AG20443 (cell line): Measurements from ENCODE around the gene WDR90.
A peak's percentile ranks its signal among the peaks of the same experiment; 100 is the strongest.

Experiments used
- DNase-seq: peaks from one replicate; pipeline ENCODE4 v3.0.0; 2012; ENCODE audit warnings: low spot score, mixed read lengths

WDR90 gene

DNA sequence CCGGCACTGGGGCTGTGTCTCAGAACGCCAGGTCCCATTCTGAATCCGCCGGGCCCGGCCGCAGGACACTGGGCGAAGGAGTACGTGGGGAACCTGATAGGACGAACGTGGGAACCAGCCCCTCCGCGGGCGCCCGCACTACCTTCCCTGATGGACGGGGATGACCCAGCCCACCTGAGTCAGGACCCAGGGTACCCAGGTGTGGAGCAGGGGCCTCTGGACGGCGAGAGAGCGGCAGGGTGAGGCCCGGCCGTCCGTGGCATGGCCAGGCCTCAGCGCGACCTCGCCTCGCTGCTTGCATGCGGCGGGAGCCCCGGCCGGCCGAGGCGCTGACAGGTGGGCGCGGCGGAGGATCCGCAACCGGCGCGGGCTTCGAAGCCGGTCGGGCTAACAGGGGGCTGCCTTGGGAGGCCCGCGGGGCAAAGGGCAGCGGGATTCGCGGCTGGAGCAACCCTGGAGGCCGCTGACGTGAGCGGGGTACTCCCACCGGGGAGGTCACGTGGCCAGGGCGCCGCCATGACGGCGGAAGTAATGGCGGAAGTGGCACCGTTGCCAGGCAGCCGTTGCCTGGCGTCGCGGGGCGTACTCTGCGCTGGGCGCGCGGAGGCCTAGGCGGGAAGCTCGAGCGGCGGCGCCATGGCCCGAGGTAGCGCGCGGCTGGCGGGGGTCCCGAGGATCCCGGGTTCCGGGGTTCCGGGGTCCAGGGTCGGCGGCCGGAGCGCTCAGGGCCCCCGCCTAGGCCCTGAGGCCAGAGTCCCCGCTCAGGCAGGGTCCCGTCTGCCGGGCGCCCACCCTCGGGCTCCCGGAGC, at the start of gene WDR90:
Gene WDR90, plus strand, starts transcription at position 585 of the 809 bp plus-strand sequence. Its CDS starts 52 bp downstream, at position 637.
- DNase-seq, result peak; percentile 97

DNA sequence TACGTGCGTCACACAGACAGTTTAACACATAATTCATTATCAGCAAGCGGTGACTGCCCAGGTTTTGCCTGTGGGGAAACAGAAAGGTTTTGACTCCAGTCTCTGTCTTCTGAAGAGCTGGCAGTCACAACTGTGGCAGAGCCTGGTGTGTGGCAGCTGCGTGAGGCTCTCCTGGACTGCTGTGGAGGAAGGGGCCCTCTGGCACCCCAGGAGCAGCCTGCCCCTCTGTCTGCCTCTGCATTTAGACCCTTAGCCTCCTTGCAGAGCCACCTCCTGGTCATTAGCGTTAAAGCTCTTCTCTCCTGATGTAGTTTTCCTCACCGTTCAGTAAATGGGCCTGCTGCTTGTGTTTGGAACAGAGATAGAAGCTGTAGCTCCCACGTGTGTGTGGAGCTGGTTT, 48.4 kb upstream of the WDR90 start:
- no peak for DNase-seq

DNA sequence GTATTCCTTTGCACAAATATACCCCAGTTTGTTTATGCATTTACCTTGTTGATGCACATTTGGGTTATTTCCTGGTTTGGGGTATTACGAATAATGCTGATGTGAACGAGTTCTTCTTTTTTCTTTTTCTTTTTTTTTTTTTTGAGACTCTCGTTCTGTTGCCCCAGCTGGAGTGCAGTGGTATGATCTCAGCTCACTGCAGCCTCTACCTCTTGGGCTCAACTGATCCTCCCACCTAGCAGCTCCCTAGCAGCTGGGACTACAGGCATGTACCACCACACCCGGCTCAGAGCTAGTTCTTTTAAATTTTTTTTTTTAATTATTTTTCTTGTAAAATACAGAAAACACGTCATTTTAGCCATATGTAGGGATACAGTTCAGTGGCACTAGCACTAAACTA, 45.2 kb upstream of the WDR90 start:
- DNase-seq, result no peak

DNA sequence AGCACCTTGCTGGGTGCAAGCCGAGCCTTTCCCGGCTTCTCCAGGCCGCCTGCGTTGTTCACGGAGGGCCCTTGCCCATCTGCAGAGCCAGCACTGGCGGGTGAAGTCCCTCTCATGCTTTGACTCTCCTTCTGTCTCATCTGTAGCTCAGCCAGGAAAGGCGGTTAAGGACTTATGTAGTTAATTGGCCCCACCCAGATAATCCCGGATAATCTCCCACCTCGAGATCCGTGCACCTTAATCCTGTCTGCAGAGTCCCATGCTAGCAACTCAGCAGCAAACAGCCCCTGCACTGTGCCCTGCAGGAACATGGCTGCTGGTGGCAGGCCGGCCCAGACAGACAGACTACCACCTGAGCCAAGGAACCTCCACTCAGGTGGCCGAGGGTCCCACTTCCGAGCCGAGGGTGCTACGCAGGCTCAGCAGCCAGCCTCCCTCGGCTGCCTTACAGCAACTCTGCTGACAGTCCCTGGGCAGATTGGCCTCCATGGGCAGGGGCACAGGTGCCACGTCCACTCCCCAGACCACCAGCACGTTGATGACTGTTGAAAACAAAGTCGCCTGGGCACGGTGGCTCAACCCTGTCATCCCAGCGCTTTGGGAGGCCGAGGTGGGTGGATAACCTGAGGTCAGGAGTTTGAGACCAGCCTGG, 42.4 kb upstream of the WDR90 start:
- no peak for DNase-seq

DNA sequence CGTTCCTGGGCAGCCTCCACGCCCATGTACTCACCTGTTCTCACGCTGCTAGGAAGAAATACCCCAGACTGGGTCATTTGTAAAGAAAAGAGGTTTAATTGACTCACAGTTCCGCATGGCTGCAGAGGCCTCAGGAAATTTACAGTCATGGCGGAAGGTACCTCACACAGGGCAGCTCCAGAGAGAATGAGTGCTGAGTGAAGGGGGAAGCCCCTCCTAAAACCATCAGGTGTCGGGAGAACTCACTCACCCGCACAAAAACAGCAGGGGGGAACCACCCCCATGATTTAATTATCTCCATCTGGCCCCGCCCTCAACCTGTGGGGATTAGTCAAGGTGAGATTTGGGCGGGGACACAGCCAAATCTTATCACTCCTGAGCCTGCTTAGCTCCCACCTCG, 41.1 kb upstream of the WDR90 start:
- DNase-seq, result no peak

DNA sequence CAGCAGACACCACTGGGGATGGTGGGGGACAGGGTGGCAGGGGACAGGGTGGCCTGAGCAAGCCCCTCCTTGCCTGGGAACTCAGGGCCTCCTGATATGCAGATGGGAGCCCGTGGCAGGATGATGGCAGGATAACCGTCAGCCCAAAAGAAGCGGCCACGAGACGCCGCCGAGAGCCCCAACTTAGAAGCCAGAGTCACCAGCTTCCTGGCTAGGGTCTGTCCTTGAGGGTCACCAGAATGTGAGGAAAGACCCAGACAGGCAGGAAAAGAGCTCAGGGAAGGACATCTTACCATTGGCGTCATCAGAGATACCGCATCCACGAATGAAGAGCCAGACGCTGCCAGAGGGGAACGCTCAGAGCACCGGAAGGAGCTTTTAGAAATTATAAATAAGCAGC, 39.8 kb upstream of the WDR90 start:
- DNase-seq, result no peak

DNA sequence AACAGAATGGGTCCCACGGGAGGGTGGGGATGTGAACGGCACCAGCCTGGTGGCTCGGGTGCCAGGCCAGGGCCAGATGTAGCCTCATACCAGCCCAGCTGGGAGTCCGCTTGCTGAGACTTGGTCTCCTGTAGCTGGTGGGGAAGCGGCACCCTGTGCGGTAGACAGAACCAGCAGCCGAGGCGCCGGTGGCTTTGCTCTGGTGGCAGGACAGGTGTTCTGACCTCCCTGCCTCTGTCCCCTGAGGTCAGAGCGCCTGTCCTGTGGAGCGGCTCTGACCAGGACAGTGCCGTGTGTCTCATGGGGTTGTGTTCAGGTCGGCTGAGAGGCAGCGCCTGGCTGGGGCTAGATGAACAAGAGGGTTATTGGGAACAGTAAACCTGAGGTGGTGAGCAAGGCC, 39.2 kb upstream of the WDR90 start:
- no peak for DNase-seq

DNA sequence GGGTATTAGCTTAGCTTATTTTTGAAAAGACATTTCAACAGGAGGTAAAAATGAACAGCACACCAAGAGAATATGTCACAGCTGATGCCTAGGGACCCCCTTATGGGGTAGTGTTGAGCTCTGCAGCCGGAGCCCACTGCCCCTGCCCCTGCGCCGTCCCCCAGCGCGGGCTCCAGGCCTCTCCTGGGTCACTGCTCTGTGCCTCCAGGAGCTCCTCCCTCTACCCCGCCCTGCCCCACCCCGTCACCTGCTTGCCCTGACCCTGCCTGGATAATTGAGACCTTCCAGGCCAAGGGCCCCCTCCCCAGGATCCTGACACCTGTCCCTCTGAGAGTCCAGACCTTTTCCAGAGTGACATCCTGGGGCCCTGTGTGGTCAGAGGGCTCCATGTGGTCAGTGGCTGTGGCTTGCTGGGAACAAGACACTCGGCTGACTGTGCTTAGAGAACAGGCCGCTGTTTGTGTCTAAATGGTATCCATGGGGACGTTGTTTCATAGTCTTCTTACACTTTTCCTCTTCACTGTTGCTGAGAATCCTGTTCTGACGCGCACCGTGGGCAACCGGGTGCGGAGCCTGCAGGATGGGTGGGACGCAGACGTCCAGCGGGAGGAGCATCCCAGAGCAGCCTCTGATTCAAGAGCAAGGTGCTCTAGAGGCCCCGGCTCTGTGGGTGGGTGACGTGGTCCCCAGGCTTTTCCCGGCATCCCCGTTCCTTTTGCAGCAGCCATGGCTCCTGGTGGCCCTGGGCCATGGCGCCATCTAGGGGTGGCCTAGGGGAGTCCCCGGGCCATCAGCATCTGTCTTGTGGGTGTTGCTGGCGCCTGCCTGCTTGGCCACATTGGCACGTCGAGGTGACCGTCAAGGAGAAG, 38.4 kb upstream of the WDR90 start:
- DNase-seq, result peak; percentile 68

DNA sequence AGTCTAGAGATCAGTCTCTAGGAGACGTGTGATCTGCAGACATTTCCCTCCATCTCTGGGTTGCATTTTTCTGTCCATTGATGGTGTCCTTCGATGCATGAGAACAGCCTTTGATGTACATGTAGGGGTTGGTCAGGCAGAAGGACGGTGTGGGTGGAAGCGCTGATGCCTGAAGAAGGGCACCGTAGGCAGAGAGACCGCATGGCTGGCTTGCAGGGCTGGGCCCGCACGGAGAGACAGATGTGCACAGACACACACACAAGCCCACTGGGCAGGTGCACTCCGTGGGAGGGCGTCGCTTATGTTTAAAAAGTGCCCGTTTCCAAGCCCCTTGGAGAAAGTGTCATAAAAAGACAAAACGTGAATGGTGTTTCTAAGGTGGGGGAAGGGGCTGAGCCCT, 34.0 kb upstream of the WDR90 start:
- DNase-seq, result no peak

DNA sequence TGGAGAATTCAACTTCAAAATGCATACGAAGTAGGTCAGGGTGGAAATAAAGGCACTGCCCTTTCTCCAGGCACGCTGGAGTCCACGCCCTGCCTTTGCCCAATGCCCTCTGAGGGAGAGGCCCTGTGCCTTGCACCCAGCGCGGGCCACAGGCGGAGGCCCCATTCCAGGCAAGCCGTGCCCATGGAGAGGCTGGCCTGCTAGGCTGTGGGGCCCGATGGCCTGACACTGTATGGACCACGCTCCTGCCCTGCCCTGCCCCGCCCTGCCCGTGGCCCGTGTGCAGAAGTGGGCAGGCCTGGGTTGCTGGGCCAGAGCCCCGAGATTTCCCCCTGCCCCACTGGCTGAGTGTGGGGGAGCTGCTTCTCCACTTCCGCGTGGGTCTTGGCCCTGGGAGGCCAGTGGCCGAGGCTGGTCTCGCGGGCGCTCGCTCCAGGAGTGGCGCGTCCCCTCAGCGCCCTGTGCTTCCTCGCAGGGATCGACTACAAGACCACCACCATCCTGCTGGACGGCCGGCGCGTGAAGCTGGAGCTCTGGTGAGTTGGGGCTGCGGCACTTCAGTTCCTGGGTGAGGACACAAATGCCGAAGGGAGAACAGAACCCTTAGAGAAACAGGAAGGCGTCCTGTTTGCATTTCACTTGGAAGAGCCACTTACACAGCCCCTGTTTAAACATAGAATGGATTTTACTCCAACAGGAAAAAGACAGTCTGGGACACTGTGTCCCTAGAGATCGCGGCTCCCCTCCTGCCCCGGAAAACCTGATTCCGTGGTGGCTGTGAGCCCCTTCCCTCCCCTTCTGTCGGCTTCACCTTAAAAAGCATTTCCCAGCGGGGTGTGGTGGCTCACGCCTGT, 32.2 kb upstream of the WDR90 start:
- no peak for DNase-seq

DNA sequence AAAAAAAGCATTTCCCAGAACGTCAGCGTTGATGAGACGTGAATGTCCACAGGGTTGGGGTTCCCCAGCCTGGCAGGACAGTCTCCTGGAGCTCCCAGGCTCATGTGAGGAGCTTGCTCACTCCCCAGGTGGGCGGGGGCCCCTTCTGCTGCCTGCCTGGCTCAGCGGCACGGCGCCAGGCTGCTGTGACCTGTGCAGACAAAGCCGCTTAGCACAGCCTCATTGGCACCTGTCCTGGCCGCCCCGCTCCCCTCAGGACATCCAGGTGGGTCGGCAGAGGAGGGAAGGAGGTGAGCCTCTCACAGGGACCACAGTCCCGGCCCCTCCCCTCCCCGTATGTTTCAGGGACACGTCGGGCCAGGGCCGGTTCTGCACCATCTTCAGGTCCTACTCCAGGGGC, 31.3 kb upstream of the WDR90 start:
- no peak for DNase-seq

DNA sequence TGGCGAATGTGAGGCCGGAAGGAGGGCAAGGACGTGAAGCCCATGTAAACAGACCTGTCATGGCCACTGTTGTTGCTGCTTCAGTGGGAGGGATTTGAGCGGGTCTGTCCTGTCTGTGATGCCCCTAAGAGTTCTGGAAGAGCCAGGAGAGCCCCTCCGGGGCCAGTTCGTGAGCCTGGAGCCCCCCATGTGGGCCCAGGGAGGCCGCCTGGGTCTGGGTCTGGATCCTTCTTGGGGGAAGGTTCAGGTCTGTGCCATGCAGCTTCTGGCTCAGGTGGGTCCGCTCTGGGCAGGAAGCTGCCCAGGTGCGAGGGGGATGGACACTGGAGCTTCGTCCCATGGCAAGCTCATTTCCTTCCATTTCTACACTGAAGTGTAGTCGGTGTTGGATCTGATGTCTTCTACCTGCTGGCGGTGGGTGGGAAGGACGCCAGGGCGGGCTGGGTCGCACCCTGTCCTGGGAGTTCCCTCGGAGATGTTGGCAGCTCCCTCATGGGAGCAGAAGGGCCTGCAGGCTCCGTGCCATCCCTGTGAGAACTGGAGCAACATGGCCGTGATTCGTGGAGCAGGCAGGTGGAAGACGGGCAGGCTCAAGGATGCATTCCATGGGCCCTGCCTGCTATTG, 29.6 kb upstream of the WDR90 start:
- DNase-seq, result no peak

DNA sequence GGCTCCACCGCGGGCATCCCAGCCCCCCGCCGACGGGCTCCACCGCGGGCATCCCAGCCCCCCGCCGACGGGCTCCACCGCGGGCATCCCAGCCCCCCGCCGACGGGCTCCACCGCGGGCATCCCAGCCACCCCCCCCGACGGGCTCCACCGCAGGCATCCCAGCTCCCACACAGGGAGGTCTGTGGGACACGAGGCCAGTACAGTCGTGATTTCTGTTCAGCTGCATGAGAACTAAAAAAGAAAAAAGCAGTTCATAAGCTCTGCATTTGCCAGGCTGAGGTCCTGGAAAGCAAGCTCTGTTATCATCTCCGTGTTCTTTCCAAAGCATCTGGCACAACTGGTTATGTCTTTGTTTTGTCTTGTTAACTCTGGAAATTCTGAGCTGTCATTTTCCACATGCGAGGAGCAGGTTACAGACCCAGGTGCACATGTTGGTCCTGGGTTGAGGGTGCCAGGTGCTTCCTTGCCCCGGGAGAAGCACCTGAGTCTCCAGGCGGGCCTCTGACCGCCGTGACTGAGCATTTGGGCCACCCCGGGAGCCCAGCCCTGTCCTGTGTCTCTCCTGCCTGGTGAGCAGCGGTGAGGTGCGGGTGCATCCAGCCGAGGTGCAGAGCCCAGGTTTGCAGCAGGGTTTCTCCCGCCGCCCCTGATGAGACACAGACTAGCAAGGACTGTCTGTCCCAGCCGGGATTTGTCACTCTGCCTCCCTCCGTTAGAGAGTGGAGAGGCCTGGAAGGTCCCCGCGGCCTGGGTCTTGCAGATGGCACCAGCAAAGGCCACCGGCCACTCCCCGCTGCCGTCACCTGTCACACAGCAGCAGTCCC, 28.3 kb upstream of the WDR90 start:
- no peak for DNase-seq

DNA sequence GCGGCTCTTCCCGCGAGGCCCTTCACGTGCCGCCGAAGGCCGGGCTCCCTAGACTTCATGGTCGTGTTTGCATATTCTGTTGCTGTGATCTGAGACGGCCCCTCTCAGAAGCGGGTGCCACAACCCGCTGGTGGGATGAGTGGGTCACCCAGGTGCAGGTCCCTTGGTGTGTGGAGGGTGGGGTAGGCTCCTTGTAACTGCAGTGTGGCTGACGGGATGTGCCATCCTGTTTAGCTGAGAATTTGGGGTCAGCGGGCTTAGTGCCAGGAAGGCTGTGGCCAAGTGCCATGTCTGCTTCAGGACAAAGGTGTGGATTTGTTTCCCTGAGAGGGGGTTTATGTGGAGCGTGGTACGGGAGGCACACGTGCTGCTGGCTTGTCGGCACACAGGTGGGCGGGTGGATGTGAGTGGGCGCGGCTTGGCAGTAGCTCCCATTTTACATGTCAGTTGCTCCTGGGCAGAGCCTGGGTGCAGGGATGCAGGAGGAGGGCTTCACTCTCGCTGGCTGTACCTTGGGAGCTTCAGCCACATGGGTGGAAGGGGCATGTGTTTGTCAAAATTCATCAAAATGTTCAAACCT, 27.5 kb upstream of the WDR90 start:
- no peak for DNase-seq

DNA sequence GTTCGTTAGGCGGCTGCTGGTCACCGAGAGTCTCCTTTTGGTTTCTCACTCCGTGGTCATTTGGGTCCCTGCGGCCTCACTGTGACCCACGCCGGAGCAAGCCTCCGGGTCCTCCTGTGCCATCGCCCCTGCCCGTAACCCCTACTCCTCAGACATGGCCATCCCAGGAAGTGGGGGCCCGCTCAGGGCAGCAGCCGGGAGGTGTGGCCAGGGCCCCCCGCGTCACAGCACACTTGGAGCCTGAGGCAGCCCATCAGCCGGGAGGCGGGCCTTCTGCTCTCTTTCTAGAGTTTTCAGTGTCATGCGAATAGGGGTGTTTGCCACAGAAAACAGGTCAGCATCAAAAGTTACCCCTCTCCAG, 26.3 kb upstream of the WDR90 start:
- DNase-seq, result no peak

DNA sequence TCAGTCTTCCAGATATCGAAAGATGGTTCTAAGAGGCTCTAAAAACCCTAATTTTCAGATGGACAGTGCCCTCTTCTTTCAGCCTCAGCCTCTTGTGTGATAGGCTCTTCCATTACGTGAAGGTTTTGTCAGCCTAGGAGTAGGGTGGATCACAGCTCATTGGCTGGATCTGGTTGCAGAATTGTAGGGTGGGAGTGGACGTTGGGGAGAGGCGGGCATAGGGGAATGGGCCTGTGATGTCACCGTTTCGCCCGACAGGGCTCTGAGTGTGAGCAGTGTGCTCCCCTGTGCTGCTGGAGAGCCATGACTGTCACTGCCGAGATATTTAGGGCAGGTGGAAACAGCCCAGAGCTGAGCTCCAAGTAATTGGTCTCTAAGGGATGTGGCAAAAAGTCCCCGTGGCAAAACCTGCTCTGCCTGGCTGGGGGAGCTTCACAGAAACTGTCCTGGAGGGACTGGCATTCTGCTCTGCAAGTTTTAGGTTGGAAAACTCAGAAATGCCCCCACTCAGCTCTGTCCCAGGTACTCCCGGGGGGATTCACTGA, 24.6 kb upstream of the WDR90 start:
- no peak for DNase-seq

DNA sequence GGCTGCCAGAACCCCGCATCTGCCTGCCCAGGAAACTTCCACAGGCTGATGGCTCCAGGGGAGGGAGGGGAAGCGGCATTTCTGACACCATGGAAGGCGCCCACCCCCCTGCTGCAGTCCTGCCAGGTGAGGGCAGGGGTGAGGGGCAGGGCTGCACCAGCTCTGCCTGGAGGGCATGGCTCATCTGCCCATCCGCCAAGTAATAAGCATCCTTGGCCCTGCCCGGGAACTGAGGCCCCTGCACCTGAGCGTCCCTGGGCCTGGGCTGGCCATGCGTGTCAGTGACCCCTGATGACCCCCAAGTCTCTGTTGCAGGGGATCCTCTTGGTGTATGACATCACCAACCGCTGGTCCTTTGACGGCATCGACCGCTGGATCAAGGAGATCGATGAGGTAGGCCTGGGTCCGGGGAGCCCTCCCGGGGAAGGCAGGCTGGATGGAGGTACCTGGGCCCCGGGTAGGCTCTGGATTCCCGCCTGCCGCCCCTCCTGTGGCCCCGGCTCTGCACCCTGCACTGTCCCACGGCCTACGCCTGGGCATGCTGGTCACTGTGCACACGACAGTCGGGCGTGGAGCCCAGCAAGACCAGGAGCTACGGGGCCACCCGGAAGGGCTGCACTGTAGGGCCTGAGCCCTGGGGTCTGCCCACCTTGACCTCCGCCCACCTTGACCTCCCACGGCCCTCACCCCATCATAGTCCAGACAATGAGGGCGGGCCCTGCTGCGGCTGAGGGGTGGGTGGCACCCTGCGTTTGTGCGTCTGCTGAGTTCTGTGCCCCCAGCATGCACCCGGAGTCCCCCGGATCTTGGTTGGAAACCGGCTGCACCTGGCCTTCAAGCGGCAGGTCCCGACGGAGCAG, 23.8 kb upstream of the WDR90 start:
- DNase-seq, result no peak

DNA sequence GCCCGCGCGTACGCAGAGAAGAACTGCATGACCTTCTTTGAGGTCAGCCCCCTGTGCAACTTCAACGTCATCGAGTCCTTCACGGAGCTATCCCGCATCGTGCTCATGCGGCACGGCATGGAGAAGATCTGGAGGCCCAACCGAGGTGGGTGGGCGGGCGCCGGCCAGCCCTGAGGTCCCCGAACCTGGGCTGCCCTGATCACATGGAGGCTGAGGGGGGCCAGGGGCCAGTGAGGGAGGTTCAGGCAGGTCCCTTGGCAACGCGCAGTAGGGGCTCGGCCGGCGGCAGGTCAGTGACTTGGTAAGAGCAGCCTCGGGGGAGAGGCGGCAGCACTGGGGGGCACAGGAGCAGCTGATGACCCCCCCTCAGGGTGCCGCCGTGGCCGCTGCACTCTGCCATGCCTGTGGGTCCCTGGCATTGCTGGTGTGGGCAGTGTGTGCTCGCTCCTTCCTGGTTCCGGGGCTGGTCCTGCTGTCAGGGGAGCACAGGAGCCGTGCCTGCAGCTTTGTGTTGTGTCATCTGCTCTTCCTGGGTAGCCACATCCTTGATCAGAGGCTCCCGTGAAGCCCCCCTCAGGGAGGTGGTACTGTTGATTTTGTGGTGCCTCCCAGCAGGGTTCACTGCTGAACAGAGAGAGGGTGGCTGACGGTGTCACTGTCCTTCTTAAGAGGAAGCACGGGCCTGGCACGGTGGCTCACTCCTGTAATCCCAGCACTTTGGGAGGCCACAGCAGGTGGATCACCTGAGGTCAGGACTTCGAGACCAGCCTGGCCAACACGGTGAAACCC, 23.0 kb upstream of the WDR90 start:
- no peak for DNase-seq
